Psoas muscle (tissue), 8 donors: ENCODE measurements around the gene KRTAP5-10. TPM values are rescaled to one million over a fixed set of nuclear protein-coding genes. Genes with fewer than 3 reads are reported as not detected.
"Not testable (repeated sequence)": the region's sequence is repeated elsewhere in the genome, so short reads cannot be mapped to it uniquely, and the experiment has no call there.

Experiments
- ATAC-seq, 4 donors: fragments of 200-7000 bp; cut with Tn5 transposase; one replicate each; pipeline ENCODE4 v1.9.1; 2020; ENCODE audit warnings: moderate library complexity in 3 of 4, mild to moderate bottlenecking in 2 of 4
- DNase-seq, 2 donors: peaks; one replicate each; pipeline ENCODE4 v3.0.0-alpha.2; 2020
- H3K27ac ChIP-seq: fragments of 200-600 bp; one replicate; pipeline ENCODE4 v1.8.0; 2022
- H3K27me3 ChIP-seq, 3 donors: fragments of 200-600 bp in 1 of 3; one replicate each; pipeline versions ENCODE4 v1.6.1 to v1.8.0; 2013 to 2022; ENCODE audit warnings: low read length in 2 of 3, mild to moderate bottlenecking in 2 of 3, moderate library complexity in 1 of 3; ENCODE audit not compliant: insufficient read depth in 3 of 3
- H3K36me3 ChIP-seq, 2 donors: fragments of 200-600 bp in 1 of 2; one replicate each; pipeline versions ENCODE4 v1.6.1 to v1.8.0; 2013 to 2022; ENCODE audit warnings: low read depth in 1 of 2, mild to moderate bottlenecking in 1 of 2, moderate library complexity in 1 of 2; ENCODE audit not compliant: insufficient read depth in 1 of 2
- H3K4me1 ChIP-seq: fragments of 200-600 bp; one replicate; pipeline ENCODE4 v1.8.0; 2022
- H3K4me3 ChIP-seq: fragments of 200-600 bp; one replicate; pipeline ENCODE4 v1.8.0; 2022; ENCODE audit warnings: mild to moderate bottlenecking
- H3K9me3 ChIP-seq: fragments of 200-600 bp; one replicate; pipeline ENCODE4 v1.8.0; 2022
- WGBS, 3 donors: extraction: QIAGEN DNeasy Blood & Tissue Kit; methylation state at CpG; one replicate each; pipeline versions ENCODE4 v1.1.6 to v1.1.7; 2013; 5-methylcytosine and 5-hydroxymethylcytosine counted together
- intact Hi-C, 2 donors: fragments of 100-400 bp; cut with DNase I; formaldehyde crosslinking; loops; one replicate each; pipeline versions ENCODE4 v1.11.0 to v1.14.2; 2022
- polyA plus RNA-seq, 3 donors: library from polyadenylated mRNA; stranded (reverse); fragments of 200-250 nt; gene quantifications; one replicate each; pipeline ENCODE4 v1.2.3, GENCODE V29; 2013
- total RNA-seq, 4 donors: library from RNA; stranded (reverse); fragmentation: NEBNext Ultra II Directional in 2 of 4; extraction: Animal tissue kit (Norgen Biotek cat#: 25700) in 2 of 4; gene quantifications; one replicate each; pipeline versions ENCODE4 v1.2.1 to v1.2.4, GENCODE V29; 2021 to 2023
- TF ChIP-seq, protein P1 (sequence below): fragments of 200-600 bp; IDR thresholded peaks from one replicate; pipeline ENCODE4 v1.8.0; 2022; ENCODE audit warnings: antibody characterized with exemption
- donor health status: healthy with polysubstance abuse.
- donor health status: DM: no; HTN: no; CAD: no; lungs with moderate emphysema.
- donor health status: Bipolar disorder and iron deficiency.
- donor health status: healthy.
- donor health status: DM: yes; HTN: yes; CAD: no.
- donor health status: DM: no; HTN: no; CAD: no.
- donor health status: DM: no; HTN: no; CAD: no.
- donor health status: DM: yes; HTN: yes; CAD: no.

The KRTAP5-10 gene
- total and polyA plus RNA-seq, 7 donors, result not detected

GRCh38 chr11:71577469-71578004, 12.2 kb downstream of the KRTAP5-10 start:
- Histone ChIP-seq H3K27ac (no peak overlapping the region), H3K4me1 (no peaks in the 10 kb centered on the region), H3K9me3 (no peaks in the 10 kb centered on the region), H3K36me3 (no peaks in the 10 kb centered on the region), H3K27me3 (peaks cover 0 to 2% (median 0%) of the 10 kb centered on the region in 3 donors), H3K4me3 (no peak overlapping the region)
- TF ChIP-seq, protein P1, sequence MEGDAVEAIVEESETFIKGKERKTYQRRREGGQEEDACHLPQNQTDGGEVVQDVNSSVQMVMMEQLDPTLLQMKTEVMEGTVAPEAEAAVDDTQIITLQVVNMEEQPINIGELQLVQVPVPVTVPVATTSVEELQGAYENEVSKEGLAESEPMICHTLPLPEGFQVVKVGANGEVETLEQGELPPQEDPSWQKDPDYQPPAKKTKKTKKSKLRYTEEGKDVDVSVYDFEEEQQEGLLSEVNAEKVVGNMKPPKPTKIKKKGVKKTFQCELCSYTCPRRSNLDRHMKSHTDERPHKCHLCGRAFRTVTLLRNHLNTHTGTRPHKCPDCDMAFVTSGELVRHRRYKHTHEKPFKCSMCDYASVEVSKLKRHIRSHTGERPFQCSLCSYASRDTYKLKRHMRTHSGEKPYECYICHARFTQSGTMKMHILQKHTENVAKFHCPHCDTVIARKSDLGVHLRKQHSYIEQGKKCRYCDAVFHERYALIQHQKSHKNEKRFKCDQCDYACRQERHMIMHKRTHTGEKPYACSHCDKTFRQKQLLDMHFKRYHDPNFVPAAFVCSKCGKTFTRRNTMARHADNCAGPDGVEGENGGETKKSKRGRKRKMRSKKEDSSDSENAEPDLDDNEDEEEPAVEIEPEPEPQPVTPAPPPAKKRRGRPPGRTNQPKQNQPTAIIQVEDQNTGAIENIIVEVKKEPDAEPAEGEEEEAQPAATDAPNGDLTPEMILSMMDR, result no peak
- ATAC-seq, result no peak
- DNase-seq, result no peak
- intact Hi-C loops, result no loop called here
- 91 to 95% (median 94%) methylated on average over 7 of the region's 7 CpGs for whole genome bisulfite sequencing, 3 donors

- H3K9me3 ChIP-seq, H3K27me3 ChIP-seq, H3K4me3 ChIP-seq, intact Hi-C loops, H3K36me3 ChIP-seq, DNase-seq, H3K27ac ChIP-seq, H3K4me1 ChIP-seq: not testable (repeated sequence)
- WGBS, 3 donors, result 48 to 66% (median 64%) methylated on average over 7 of the region's 7 CpGs
- peak in 1 of 4 donors; percentile 10 for ATAC-seq
These were observed 14.2 kb downstream of the KRTAP5-10 start for GRCh38 chr11:71579513-71579912.

GRCh38 chr11:71580057-71581003, 15.0 kb downstream of the KRTAP5-10 start:
- intact Hi-C loops, result no loop called here
- H3K4me3 ChIP-seq, result no peak overlapping the region
- WGBS, 3 donors, result 6 to 8% (median 7%) methylated on average over 8 of the region's 8 CpGs
- H3K36me3 ChIP-seq, result no peaks in the 10 kb centered on the region
- H3K4me1 ChIP-seq, result no peaks in the 10 kb centered on the region
- ATAC-seq (peak; percentile 75 to 93 (median 87)), DNase-seq (peak in 1 of 2 donors; percentile 35)
- TF ChIP-seq, protein P1, result peak; percentile 74
- H3K9me3 ChIP-seq, result no peaks in the 10 kb centered on the region
- no peak overlapping the region for H3K27ac ChIP-seq
- peaks cover 0 to 2% (median 0%) of the 10 kb centered on the region in 3 donors for H3K27me3 ChIP-seq

- intact Hi-C loops, result no loop called here
- TF ChIP-seq, protein P1, result no peak
- Histone ChIP-seq H3K27me3 (no peaks in the 10 kb centered on the region), H3K27ac (no peak overlapping the region), H3K9me3 (no peaks in the 10 kb centered on the region), H3K4me3 (no peak overlapping the region), H3K4me1 (no peaks in the 10 kb centered on the region), H3K36me3 (no peaks in the 10 kb centered on the region)
- DNase-seq, result no peak
- ATAC-seq, result no peak
- WGBS, 3 donors, result 56 to 72% (median 60%) methylated on average over 4 of the region's 4 CpGs
These were observed 16.5 kb downstream of the KRTAP5-10 start for GRCh38 chr11:71581826-71582225.

DNA sequence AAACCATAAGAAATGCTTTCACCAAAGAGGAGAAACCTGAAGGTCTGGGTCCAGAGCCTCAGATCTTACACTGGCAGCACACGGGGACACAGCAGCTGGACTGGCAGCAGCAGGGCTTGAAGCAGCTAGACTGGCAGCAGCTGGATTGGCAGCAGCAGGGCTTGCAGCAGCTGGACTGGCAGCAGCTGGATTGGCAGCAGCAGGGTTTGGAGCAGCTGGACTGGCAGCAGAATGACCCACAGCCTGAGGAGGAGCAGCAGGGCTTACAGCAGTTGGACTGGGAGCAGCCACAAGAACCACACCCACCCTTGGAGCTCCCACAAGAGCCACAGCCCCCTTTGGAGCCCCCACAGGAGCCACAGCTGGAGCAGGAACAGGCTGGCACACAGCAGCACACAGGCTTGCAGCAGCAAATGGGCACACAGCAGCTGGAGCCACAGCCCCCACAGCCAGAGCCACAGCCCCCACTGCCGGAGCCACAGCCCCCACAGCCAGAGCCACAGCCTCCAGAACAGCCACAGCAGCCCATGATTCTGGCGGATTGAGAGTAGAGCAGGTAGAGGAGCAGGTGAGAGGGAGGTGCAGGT, 17.0 kb downstream of the KRTAP5-10 start, which contains the start of gene KRTAP5-11:
TSS of gene KRTAP5-11 (minus strand) at position 567 of the 587 bp plus-strand sequence. CDS start at position 529, 38 bp downstream.
- no peaks in the 10 kb centered on the region for H3K9me3 ChIP-seq
- WGBS, 3 donors, result 45 to 64% (median 62%) methylated on average over 3 of the region's 3 CpGs
- H3K27me3 ChIP-seq, result no peaks in the 10 kb centered on the region
- no peak for ATAC-seq
- TF ChIP-seq, protein P1, result no peak
- intact Hi-C loops, result no loop called here
- H3K4me3 ChIP-seq, result no peak within 1 kb of the TSS
- H3K36me3 ChIP-seq, result no peaks in the 10 kb centered on the region
- DNase-seq, result no peak
- no peaks in the 10 kb centered on the region for H3K4me1 ChIP-seq
- H3K27ac ChIP-seq, result no peak within 1 kb of the TSS

GRCh38 chr11:71582969-71583368, 17.6 kb downstream of the KRTAP5-10 start:
- ATAC-seq, DNase-seq, H3K4me1 ChIP-seq, H3K27ac ChIP-seq, H3K4me3 ChIP-seq, H3K9me3 ChIP-seq, H3K36me3 ChIP-seq, H3K27me3 ChIP-seq, intact Hi-C loops: not testable (repeated sequence)
- 35 to 62% (median 56%) methylated on average over 2 of the region's 2 CpGs for WGBS, 3 donors

DNA sequence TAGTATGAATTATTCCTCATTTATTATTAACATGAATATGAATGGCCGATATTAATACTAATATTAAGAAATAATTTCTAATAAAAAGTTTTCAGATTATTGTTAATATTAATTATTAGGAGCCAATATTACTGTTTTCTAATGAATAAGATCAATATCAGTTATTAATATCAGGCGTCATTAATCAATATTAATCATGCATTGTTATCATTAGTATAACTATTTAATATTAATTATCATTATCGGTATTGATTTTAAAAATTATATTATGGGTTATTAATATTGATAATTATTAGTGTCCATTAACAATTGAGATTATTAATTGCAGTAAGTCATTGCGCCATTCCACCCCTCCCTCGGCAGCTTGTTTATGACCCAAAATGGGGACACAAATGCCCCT, 20.3 kb downstream of the KRTAP5-10 start:
- ATAC-seq, H3K4me3 ChIP-seq: not testable (repeated sequence)
- WGBS, 3 donors, result 80 to 92% (median 89%) methylated on average over 5 of the region's 5 CpGs

More for the DNA sequence above, 20.3 kb downstream of the KRTAP5-10 start:
- H3K9me3 ChIP-seq, H3K36me3 ChIP-seq, H3K27ac ChIP-seq, DNase-seq, H3K4me1 ChIP-seq, intact Hi-C loops, H3K27me3 ChIP-seq: not testable (repeated sequence)
